Colon (tissue), 2 donors: ENCODE data around the gene MPPE1.
"Not testable (repeated sequence)": the region's sequence is repeated elsewhere in the genome, so short reads cannot be mapped to it uniquely, and the experiment has no call there.

ENCODE experiments used
- FAIRE-seq: peaks from 2 replicates; lab custom pipeline; 2012; peaks lifted over from hg19 to GRCh38; lab: Jason Lieb, UNC
- donor health status: control.
- donor health status: control.

MPPE1 gene

DNA sequence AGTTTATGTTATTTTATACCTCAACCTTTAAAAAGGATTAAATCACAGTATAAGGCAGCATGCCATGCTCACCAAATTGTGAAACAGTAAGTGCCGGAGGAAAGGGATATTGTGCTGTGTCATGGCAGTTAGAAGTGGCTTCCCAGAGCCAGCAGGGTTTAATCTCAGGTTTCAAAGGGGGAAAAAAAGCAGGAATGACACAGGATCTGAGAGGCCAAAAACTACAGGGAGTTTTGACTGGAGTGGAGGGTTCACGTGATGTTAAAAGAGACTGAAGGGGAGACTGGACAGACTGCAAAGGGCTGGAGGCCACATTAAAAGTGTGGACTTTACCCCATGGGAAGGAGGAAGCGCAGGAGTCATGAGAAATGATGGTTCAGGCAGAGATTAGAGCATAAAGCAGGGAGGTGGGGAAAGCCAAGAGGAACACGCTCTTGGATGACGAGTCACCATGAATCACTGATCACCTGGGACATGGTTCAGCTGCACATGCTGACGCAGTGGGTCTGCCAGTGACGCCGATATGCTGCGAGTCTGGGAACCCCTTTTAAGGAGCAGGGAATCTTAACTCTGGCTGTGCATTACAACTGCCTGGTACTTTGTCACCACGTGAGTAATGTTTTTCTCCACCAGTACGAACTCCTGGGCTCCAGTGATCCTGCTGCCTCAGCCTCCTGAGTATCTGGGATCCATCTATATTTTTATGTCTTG, 50.8 kb downstream of the MPPE1 start:
- no peak for FAIRE-seq

DNA sequence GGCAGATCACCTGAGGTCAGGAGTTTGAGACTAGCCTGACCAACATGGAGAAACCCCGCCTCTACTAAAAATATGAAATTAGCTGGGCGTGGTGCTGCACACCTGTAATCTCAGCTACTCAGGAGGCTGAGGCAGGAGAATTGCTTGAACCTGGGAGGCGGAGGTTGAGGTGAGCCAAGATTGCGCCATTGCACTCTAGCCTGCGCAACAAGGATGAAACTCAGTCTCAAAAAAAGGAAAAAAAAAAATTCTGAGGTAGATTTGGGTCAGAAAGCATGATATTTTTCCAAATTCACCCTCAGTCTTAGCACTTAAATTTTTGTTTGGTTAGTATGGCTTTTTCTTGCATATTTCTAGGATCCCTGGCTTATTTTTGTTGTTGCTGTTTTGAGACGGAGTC, 53.6 kb downstream of the MPPE1 start:
- FAIRE-seq: not testable (repeated sequence)

DNA sequence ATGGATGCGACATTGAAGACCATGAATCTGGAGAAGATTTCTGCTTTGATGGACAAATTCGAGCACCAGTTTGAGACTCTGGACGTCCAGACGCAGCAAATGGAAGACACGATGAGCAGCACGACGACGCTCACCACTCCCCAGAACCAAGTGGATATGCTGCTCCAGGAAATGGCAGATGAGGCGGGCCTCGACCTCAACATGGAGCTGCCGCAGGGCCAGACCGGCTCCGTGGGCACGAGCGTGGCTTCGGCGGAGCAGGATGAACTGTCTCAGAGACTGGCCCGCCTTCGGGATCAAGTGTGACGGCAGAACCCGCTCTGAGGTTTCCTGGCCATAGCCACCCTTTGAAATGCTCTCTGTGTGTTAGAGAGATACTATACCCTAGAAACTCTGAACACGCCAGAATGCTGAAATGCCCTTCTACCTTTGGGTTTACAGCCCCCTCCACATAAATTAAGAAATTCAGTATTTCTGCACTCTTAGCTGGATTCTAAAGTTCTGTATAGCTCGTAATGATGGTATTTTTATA, 56.2 kb downstream of the MPPE1 start:
- FAIRE-seq: no peak

DNA sequence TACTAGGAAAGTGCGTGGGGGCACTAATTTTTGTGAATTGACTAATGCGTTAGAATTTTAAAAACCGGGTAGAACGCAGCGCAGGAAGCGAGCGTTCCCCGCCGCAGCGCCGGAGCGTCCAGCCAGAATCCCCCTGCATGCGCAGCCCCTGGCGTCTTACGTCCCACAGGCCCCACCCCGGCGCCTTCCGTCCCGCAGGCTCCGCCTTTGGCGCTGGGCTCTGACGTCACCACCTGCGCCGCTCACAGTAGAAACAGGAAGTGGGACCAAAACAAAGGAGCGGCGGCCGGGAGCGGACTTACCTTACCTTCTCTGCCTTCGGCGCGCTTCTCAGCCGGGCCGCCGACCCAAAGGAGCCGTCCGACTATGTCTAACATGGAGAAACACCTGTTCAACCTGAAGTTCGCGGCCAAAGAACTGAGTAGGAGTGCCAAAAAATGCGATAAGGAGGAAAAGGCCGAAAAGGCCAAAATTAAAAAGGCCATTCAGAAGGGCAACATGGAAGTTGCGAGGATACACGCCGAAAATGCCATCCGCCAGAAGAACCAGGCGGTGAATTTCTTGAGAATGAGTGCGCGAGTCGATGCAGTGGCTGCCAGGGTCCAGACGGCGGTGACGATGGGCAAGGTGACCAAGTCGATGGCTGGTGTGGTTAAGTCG, 56.8 kb downstream of the MPPE1 start, which contains the start of gene CHMP1B:
TSS of gene CHMP1B (plus strand) at position 268 of the 660 bp plus-strand sequence. CDS start at position 367, 99 bp downstream.
- FAIRE-seq: no peak

DNA sequence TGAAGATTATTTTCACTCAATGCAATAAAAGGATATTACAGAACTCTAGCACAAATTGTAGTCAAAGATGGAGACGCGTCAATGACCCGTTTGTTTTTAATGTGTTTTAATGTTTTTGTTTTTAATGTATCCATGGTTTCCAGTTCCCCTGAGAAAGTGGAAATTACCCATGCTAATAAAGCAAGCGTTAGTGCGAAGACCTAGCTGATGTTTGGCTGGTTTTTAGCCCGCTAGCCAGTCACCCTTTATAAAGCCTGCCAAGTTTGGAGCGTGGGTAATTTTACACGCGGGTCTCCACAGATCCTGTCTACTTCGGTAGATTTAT, 57.3 kb downstream of the MPPE1 start:
- no peak for FAIRE-seq

DNA sequence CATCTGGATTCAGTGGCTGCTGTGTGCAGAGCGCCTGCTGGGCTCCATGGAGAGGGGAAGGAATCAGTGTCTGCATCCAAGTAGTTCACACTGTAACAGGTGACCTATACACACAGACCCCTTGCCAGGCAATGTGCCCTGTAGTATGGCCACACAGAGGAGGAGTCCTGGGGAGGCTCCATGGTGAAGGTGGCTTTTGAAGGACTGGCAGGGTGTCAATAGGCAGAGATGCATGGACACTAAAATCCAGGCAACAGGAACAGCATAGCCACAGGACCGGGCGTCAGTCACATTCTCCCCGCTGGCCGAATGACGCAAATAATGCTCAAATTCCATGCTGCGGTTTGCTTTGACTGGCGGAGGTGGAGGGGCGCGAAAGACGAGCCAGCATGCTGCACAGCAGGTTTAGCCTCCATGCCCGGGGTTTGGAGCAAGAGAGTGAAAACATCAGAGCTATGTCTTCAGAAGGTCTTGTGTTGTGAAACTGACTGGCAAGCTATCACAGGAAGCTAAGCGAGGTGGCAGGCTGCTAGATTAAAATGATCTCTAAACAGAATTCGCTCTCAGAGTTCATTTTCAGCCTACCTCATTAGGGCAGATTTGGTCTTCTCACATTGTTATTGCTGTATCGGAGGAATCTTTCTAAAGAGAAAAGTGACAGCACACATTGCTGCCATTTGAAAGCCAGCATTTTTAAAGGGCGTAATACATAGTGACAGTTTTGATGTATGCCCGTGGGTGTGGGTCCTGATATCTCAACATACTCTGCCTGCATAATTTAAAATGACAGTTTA, 58.1 kb downstream of the MPPE1 start:
- no peak for FAIRE-seq

DNA sequence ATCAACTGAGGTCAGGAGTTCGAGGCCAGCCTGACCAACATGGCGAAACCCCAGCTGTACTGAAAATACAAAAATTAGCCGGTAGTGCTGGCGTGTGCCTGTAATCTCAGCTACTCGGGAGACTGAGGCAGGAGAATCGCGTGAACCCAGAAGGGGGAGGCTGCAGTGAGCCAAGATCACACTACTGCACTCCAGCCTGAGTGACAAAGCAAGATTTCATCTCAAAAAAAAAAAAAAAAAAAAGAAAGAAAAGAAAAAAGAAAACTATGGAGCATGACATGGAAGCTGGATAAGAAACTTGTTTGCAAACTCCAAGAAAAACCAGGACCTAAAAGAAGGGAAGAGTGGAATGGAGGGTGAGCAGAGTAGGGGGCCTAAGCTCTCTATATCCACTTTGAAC, 58.8 kb downstream of the MPPE1 start:
- no peak for FAIRE-seq

DNA sequence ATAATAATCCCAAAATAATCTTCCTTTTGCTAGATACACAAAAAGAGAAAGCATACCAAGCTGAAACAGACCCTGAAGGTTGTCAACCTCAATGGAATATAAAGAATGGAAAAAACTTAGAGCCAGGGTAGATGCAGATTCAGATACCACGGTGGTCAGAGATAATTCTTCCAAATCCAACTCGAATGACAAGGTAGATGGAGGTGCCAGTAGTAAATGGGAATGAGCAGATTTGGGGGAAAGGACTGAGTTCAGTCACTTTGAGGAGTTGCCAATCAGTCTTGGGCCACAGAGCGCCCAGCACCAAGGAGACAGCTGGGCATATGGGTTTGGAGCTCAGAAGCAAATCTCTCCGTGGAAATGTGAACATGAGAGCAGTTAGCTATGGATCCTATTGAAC, 60.3 kb downstream of the MPPE1 start:
- no peak for FAIRE-seq

DNA sequence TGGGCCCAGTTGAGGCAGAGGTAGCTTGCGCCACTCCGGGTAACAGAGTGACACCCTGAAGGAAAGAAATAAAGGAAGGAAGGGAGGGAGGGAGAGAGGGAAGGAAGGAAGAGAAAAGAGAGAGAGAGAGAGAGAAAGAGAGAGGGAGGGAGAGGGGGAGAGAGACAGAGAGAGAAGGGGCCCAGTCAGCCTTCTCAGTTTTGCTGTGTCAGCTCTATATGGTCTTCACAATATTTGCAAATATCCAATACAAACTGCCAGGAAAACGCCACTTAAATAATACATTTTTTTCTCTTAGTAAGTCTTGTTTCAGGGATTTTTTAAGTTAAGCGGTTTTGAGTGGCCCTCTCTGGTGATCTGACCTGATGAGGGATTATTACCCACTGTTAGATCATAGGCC, 62.5 kb downstream of the MPPE1 start:
- FAIRE-seq: no peak

DNA sequence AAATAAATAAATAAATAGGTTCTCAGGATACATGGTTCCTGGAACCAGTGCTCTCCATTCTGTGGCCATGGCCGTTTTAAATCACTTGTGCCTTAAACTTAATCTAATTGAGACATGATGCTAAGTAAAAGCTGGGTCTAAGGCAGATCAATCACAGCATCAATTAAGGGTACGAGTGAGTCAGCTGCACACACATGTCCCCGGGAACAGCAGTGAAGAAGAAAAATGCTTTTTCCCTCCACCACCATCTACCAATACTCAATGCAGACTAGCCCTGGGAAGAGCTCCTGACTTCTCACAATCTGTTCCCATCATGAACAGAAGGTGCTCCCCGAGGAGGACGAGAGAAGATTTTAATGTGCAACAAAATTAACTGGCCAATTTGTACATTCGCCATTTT, 63.7 kb downstream of the MPPE1 start:
- no peak for FAIRE-seq

DNA sequence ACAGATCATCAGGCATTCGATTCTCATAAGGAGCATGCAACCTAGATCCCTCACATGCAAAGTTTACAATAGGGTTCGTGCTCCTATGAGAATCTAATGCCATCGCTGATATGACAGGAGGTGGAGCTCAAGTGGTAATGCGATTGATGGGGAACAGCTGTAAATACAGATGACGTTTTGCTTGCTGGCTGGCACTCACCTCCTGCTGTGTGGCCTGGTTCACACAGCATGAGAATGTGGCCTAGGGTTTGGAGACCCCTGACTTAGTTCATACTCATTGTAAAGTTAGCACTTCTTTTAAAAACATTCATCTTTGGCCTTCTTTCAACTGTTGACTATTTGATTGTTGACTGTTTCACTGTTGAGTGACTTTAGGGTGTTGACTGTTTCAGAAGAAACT, 65.6 kb downstream of the MPPE1 start:
- FAIRE-seq: no peak

DNA sequence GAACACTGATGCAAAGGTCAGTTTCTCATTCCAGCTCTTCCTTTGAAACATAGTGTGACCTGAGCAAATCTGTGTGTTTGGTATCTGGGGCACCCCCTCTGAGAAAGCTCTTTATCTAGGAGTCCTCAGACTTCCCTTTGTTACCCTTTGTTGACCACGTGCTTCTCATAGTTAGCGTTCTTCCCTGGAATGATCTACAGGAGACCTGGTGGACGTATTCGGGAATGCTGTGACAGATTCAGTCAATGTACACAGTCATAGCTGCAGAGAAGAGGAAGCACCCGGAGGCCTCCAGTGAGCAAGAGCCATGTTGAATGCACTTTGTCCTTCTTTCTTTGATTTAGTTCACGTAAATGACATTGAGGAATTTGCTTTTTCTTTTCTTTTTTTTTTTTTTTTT, 67.6 kb downstream of the MPPE1 start:
- no peak for FAIRE-seq

DNA sequence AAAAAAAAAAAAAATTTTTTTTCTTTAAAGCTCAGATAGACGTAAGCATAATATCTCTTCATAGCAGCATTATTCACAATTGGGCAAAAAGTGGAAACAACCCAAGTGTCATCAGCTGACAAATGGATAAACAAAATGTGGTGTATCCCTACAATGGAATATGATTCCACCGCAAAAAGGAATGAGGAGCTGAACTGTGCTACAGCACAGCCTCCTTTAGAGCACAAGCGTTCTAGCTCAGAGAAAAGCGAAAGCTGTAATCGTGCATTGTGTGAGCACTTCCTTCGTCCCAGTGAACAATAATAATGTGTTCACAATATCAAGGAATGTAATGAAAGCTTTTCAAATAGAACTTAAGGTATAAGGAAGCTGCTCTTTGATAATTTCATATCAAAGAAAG, 68.6 kb downstream of the MPPE1 start:
- no peak for FAIRE-seq

DNA sequence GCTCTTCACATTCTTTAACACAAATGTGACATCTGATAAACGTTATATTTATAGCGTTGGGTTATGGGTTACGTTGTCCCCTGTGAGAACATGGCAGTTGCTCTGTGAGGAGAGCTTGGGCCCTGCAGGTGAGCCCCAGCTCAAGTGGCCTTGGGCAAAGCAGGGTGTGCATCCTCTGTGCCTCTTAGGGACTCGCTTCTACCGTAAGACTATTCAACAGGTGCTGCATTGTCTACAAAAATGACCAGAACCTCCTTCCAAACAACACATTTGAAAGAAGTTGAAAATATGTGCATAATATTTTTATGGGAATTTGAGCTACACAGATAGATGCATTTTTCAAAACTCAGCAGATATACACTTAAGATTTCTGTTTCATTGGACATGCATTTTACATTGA, 73.3 kb downstream of the MPPE1 start:
- no peak for FAIRE-seq
